Endothelial cell of umbilical vein (primary cell): ENCODE results near the gene OR5H15. TPM values are rescaled to one million over a fixed set of nuclear protein-coding genes. Genes with fewer than 3 reads are reported as not detected.

ENCODE experiments used
- BruUV-seq: library from RNA; stranded (reverse); fragments of 400-500 nt; replicated peaks from 2 replicates; lab custom pipeline; 2021; lab: Mats Ljungman, UMichigan
- CTCF ChIA-PET: fragments of 300-600, 350-600 bp; sonication (Branson Sonifier 250); formaldehyde crosslinking; loops from one replicate; lab custom pipeline; 2021; ENCODE audit warnings: antibody characterized with exemption, inconsistent platforms; lab: Charles Lee
- POLR2A ChIA-PET: fragments of 300-600, 350-600 bp; sonication (Branson Sonifier 250); formaldehyde crosslinking; loops from one replicate; lab custom pipeline; 2021; ENCODE audit warnings: antibody characterized with exemption, inconsistent platforms; lab: Charles Lee
- DNase-seq: peaks from one replicate; pipeline ENCODE4 v3.0.0-alpha.2; 2011; ENCODE audit warnings: low read depth, low spot score
- FAIRE-seq: peaks from 2 replicates; lab custom pipeline; 2011; peaks lifted over from hg19 to GRCh38; lab: Jason Lieb, UNC
- H2AFZ ChIP-seq: 2 replicates; pipeline ENCODE4 v1.6.0; 2012; ENCODE audit warnings: low read depth, low read length, control low read depth, inconsistent platforms
- H3K27ac ChIP-seq: 2 replicates; pipeline ENCODE4 v1.5.1; 2011; ENCODE audit warnings: low read depth, mild to moderate bottlenecking, control low read depth, low read length, moderate library complexity; ENCODE audit not compliant: insufficient read depth
- H3K27me3 ChIP-seq, 2 experiments: 2 replicates each; pipeline versions ENCODE4 v1.6.0 to v1.6.1; 2011; ENCODE audit warnings: low read length in 2 of 2, mixed read lengths in 1 of 2; ENCODE audit not compliant: control insufficient read depth in 2 of 2, insufficient read depth in 2 of 2
- H3K36me3 ChIP-seq, 2 experiments: 2 replicates in 1 of 2; 3 replicates in 1 of 2; pipeline ENCODE4 v1.5.1; 2011; ENCODE audit warnings: low read length in 2 of 2, mild to moderate bottlenecking in 1 of 2, moderate library complexity in 1 of 2; ENCODE audit not compliant: control insufficient read depth in 2 of 2, insufficient read depth in 2 of 2; ENCODE audit errors: extremely low read depth in 1 of 2
- H3K4me1 ChIP-seq: 3 replicates; pipeline ENCODE4 v1.5.1; 2011; ENCODE audit warnings: mild to moderate bottlenecking, low read length; ENCODE audit not compliant: control insufficient read depth, insufficient read depth; ENCODE audit errors: extremely low read depth
- H3K4me2 ChIP-seq: 2 replicates; pipeline ENCODE4 v1.6.1; 2011; ENCODE audit warnings: low read length, control low read depth, mixed read lengths; ENCODE audit not compliant: insufficient read depth
- H3K4me3 ChIP-seq, 3 experiments: fragments of 200-600 bp in 1 of 3; sonication (generic), shearing (Covaris generic) in 1 of 3; replicated peaks in 1 of 3; 2 replicates each; pipeline ENCODE4 v1.5.1; 2011 to 2016; ENCODE audit warnings: control low read depth in 3 of 3, low read length in 3 of 3, mild to moderate bottlenecking in 2 of 3, inconsistent platforms in 1 of 3, low read depth in 1 of 3, moderate library complexity in 1 of 3; ENCODE audit not compliant: insufficient read depth in 1 of 3
- H3K79me2 ChIP-seq: 2 replicates; pipeline ENCODE4 v1.6.0; 2012; ENCODE audit warnings: low read length, inconsistent platforms; ENCODE audit not compliant: control insufficient read depth, insufficient read depth
- H3K9ac ChIP-seq: replicated peaks from 2 replicates; pipeline ENCODE3; 2011; ENCODE audit warnings: low read length, control low read depth; ENCODE audit not compliant: insufficient read depth; ENCODE audit errors: extremely low read depth
- H3K9me1 ChIP-seq: replicated peaks from 3 replicates; pipeline ENCODE4 v1.6.0; 2011; ENCODE audit warnings: mild to moderate bottlenecking, low read length; ENCODE audit not compliant: control insufficient read depth, insufficient read depth; ENCODE audit errors: extremely low read depth
- H3K9me3 ChIP-seq: replicated peaks from 2 replicates; pipeline ENCODE4 v1.5.1; 2012; ENCODE audit warnings: low read length, inconsistent platforms; ENCODE audit not compliant: control insufficient read depth, insufficient read depth
- H4K20me1 ChIP-seq: replicated peaks from 2 replicates; pipeline ENCODE3; 2011; ENCODE audit warnings: mild to moderate bottlenecking, low read length; ENCODE audit not compliant: control insufficient read depth, insufficient read depth; ENCODE audit errors: extremely low read depth
- EZH2 ChIP-seq: IDR thresholded peaks from 2 replicates; pipeline ENCODE4 v1.6.1; 2012; ENCODE audit warnings: borderline replicate concordance, low read depth, mild to moderate bottlenecking, moderate library complexity, low read length, inconsistent platforms; ENCODE audit not compliant: severe bottlenecking
- FOS ChIP-seq: IDR thresholded peaks from 2 replicates; pipeline ENCODE4 v1.6.1; 2011; ENCODE audit warnings: mild to moderate bottlenecking, low read length, moderate library complexity, borderline replicate concordance; ENCODE audit not compliant: insufficient read depth
- GATA2 ChIP-seq: IDR thresholded peaks from 2 replicates; pipeline ENCODE4 v1.7.0; 2011; ENCODE audit warnings: low read depth, mild to moderate bottlenecking, moderate library complexity, mixed read lengths, low read length; ENCODE audit not compliant: insufficient read length, insufficient read depth
- JUN ChIP-seq: IDR thresholded peaks from 2 replicates; pipeline ENCODE4 v1.6.1; 2011; ENCODE audit warnings: borderline replicate concordance, low read depth; ENCODE audit not compliant: insufficient read length, insufficient read depth
- MYC ChIP-seq: IDR thresholded peaks from one replicate; pipeline ENCODE4 v1.6.1; 2011; ENCODE audit warnings: mild to moderate bottlenecking, low read depth, low read length
- POLR2A ChIP-seq: IDR thresholded peaks from 2 replicates; pipeline ENCODE4 v1.6.1; 2012; ENCODE audit warnings: low read depth, mild to moderate bottlenecking, control low read depth, low read length
- POLR2AphosphoS5 ChIP-seq: IDR thresholded peaks from 2 replicates; pipeline ENCODE4 v1.6.1; 2012; ENCODE audit warnings: low read depth, mild to moderate bottlenecking, control low read depth, low read length, moderate library complexity; ENCODE audit not compliant: insufficient read depth
- dilution Hi-C: fragments of 300-500 bp; cut with MboI; formaldehyde crosslinking; loops from one replicate; pipeline ENCODE4 v1.15.0; 2019; ENCODE audit warnings: low sequenced_read_pairs; ENCODE audit not compliant: extremely low pct_ligation_motif_present
- intact Hi-C: fragments of 100-400 bp; cut with micrococcal nuclease; formaldehyde crosslinking; loops from one replicate; pipeline ENCODE4 v1.10.0; 2022
- polyA plus RNA-seq, 4 experiments: library from polyadenylated mRNA; depleted of rRNA in 3 of 4; stranded (reverse) in 3 of 4; unstranded in 1 of 4; fragments of >200 nt; gene quantifications; 2 replicates each; pipeline versions ENCODE4 v1.2.1 to v1.2.3, GENCODE V29; 2011 to 2012; ENCODE audit warnings: missing spikeins in 1 of 4
- total RNA-seq: library from RNA; stranded (reverse); gene quantifications from 2 replicates; pipeline ENCODE4 v1.2.3, GENCODE V29; 2021
- TF ChIP-seq, protein P1 (sequence below), 2 donors: IDR thresholded peaks; 1 replicate in 1 of 2; 2 replicates in 1 of 2; pipeline ENCODE4 v1.5.1; 2011; ENCODE audit warnings: low read length in 2 of 2, mild to moderate bottlenecking in 2 of 2, moderate library complexity in 2 of 2, control low read depth in 1 of 2, inconsistent platforms in 1 of 2, low read depth in 1 of 2; ENCODE audit not compliant: insufficient read depth in 1 of 2; ENCODE audit errors: extremely low read depth in 1 of 2
- TF ChIP-seq, protein P2 (sequence below): IDR thresholded peaks from 2 replicates; pipeline ENCODE4 v1.6.1; 2011; ENCODE audit not compliant: insufficient read depth, insufficient read length

OR5H15 gene
- total and polyA plus RNA-seq, 2 donors (not counting 3 experiments of a cell fraction or from before 2014, with no cell fraction given): not detected

DNA sequence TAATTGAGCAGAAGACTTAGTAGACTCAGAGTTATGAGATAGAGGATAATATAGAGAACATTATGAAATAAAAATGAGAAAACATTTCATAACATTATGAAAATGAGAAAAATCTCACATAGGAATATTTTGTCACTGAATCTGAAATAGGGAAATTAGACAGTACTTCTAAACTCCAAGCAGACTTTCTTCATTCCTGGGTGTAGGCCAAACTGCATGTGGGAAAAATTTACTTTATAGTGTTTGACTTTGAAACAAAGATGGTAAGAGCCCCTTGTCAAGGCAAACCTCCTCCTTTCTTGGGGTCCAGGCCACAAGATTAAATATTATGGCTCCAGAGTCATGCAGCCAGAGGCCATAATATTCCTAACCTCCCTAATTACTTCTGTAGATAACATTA, 26.0 kb upstream of the OR5H15 start:
- BruUV-seq: no TSS peak
- H3K36me3 ChIP-seq: no peaks in the 10 kb centered on the region
- dilution Hi-C loops: no loop called here
- TF ChIP-seq JUN (no peak), GATA2 (no peak), MYC (no peak)
- H3K27me3 ChIP-seq: no peaks in the 10 kb centered on the region
- H3K9me1 ChIP-seq: no peaks in the 10 kb centered on the region
- no peak overlapping the region for H2AFZ ChIP-seq
- no peaks in the 10 kb centered on the region for H3K79me2 ChIP-seq
- no peak overlapping the region for H3K27ac ChIP-seq
- H3K9me3 ChIP-seq: no peaks in the 10 kb centered on the region
- CTCF ChIA-PET: no interaction called here
- no peak overlapping the region for H3K4me2 ChIP-seq
- H3K4me1 ChIP-seq: no peaks in the 10 kb centered on the region
- FAIRE-seq (no peak), DNase-seq (no peak)
- no peak overlapping the region for H3K4me3 ChIP-seq
- no peaks in the 10 kb centered on the region for H4K20me1 ChIP-seq
- intact Hi-C loops: no loop called here
- H3K9ac ChIP-seq: no peak overlapping the region
- POLR2A ChIA-PET: no interaction called here

DNA sequence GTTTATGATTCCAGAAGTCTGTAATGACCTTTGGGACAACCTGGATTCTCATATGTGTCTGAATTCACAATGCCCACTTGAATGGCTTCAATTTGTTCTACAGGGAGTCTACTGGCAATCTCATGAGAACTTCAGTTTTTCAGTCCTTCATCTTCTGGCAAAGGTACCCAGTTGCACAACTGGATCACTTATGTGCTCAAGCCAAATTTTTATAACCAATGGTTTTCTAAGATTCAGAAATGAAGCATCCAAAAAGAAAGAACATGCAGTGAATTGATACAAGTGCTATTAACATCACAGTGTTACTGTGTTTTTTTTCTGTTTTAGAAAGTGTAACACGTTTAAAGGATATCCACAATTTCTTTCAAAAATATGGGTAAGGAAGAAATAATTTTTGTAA, 19.3 kb upstream of the OR5H15 start, which contains the start of gene OR5H14:
Gene OR5H14 (plus strand): TSS at position 301 of the 400 bp plus-strand sequence. CDS start 1,907 bp downstream, outside the sequence.
- POLR2A ChIA-PET: no interaction called here

More for the DNA sequence above, 19.3 kb upstream of the OR5H15 start, which contains the start of gene OR5H14:
- no peak within 1 kb of the TSS for H3K27ac ChIP-seq
- no peak within 1 kb of the TSS for H3K4me3 ChIP-seq
- no peaks in the 10 kb centered on the region for H3K27me3 ChIP-seq
- DNase-seq (no peak), FAIRE-seq (no peak)
- dilution Hi-C loops (no loop called here), intact Hi-C loops (no loop called here)
- CTCF ChIA-PET: no interaction called here
- no peaks in the 10 kb centered on the region for H3K9me3 ChIP-seq
- no peak within 1 kb of the TSS for H3K9ac ChIP-seq
- no peaks in the 10 kb centered on the region for H3K79me2 ChIP-seq
- H4K20me1 ChIP-seq: no peaks in the 10 kb centered on the region
- TF ChIP-seq, protein P1, sequence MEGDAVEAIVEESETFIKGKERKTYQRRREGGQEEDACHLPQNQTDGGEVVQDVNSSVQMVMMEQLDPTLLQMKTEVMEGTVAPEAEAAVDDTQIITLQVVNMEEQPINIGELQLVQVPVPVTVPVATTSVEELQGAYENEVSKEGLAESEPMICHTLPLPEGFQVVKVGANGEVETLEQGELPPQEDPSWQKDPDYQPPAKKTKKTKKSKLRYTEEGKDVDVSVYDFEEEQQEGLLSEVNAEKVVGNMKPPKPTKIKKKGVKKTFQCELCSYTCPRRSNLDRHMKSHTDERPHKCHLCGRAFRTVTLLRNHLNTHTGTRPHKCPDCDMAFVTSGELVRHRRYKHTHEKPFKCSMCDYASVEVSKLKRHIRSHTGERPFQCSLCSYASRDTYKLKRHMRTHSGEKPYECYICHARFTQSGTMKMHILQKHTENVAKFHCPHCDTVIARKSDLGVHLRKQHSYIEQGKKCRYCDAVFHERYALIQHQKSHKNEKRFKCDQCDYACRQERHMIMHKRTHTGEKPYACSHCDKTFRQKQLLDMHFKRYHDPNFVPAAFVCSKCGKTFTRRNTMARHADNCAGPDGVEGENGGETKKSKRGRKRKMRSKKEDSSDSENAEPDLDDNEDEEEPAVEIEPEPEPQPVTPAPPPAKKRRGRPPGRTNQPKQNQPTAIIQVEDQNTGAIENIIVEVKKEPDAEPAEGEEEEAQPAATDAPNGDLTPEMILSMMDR (IDR thresholded peaks at IDR 0.05; ENCODE audit: extremely low read depth in 1 of 2, insufficient read depth in 1 of 2, low read depth in 1 of 2, low read length in 2 of 2): no peak
- no peak for TF ChIP-seq MYC
- no peak for TF ChIP-seq GATA2
- no peak for TF ChIP-seq POLR2A
- no peak for TF ChIP-seq EZH2
- TF ChIP-seq FOS: no peak
- no peak for TF ChIP-seq POLR2AphosphoS5
- TF ChIP-seq, protein P2, sequence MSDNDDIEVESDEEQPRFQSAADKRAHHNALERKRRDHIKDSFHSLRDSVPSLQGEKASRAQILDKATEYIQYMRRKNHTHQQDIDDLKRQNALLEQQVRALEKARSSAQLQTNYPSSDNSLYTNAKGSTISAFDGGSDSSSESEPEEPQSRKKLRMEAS: no peak
- no peak for TF ChIP-seq JUN
- H3K4me2 ChIP-seq: no peak within 1 kb of the TSS
- H3K36me3 ChIP-seq: no peaks in the 10 kb centered on the region
- no peaks in the 10 kb centered on the region for H3K4me1 ChIP-seq
- no peak within 1 kb of the TSS for H2AFZ ChIP-seq
- no TSS peak for BruUV-seq
- H3K9me1 ChIP-seq: no peaks in the 10 kb centered on the region
